Activated CD8-positive, alpha-beta T cell treated with anti-CD3 and anti-CD28 coated beads for 36 hours (primary cell): ENCODE data around the gene SIK3. TPM values are rescaled to one million over a fixed set of nuclear protein-coding genes. Genes with fewer than 3 reads are reported as not detected.

Source experiments
- ATAC-seq: fragments of 200-7000 bp; cut with Tn5 transposase; one replicate; pipeline ENCODE4 v1.10.0; 2021; ENCODE audit warnings: mild to moderate bottlenecking, moderate library complexity
- CTCF ChIA-PET: fragments of 350-600 bp; sonication (Branson Sonifier 250); formaldehyde crosslinking; loops from one replicate; lab custom pipeline; 2021; ENCODE audit warnings: antibody characterized with exemption; lab: Charles Lee
- POLR2A ChIA-PET: fragments of 350-600 bp; sonication (Branson Sonifier 250); formaldehyde crosslinking; loops from one replicate; lab custom pipeline; 2021; ENCODE audit warnings: antibody characterized with exemption; lab: Charles Lee
- DNase-seq: peaks from one replicate; pipeline ENCODE4 v3.0.0-alpha.2; 2020
- H3K27ac Mint-ChIP-seq: one replicate; pipeline ENCODE4 v1.8.0; 2021; ENCODE audit warnings: mild to moderate bottlenecking, mixed read lengths
- H3K27me3 Mint-ChIP-seq: one replicate; pipeline ENCODE4 v1.8.0; 2021; ENCODE audit warnings: mixed read lengths
- H3K36me3 Mint-ChIP-seq: one replicate; pipeline ENCODE4 v1.8.0; 2021; ENCODE audit warnings: low read depth, mixed read lengths
- H3K4me1 Mint-ChIP-seq: one replicate; pipeline ENCODE4 v1.8.0; 2021; ENCODE audit warnings: low read depth, mixed read lengths
- H3K4me3 Mint-ChIP-seq: one replicate; pipeline ENCODE4 v1.8.0; 2021; ENCODE audit warnings: mild to moderate bottlenecking, moderate library complexity, mixed read lengths
- H3K9me3 Mint-ChIP-seq: one replicate; pipeline ENCODE4 v1.8.0; 2021; ENCODE audit warnings: mixed read lengths
- intact Hi-C: fragments of 100-400 bp; cut with micrococcal nuclease; formaldehyde crosslinking; loops from one replicate; pipeline ENCODE4 v1.10.0; 2022
- total RNA-seq, 2 experiments: library from RNA; stranded (reverse); gene quantifications; one replicate each; pipeline ENCODE4 v1.2.3, GENCODE V29; 2021
- TF ChIP-seq, protein P1 (sequence below): fragments of 200-600 bp; IDR thresholded peaks from one replicate; pipeline ENCODE4 v1.8.0; 2022; ENCODE audit warnings: antibody characterized with exemption, mild to moderate bottlenecking

Gene SIK3
- total RNA-seq, 2 experiments from 2014 or later = 18.7 to 24.1 TPM

GRCh38 chr11:116986521-116987105 lies 111.6 kb downstream of the SIK3 start:
- DNase-seq = peak; percentile 34
- H3K27ac Mint-ChIP-seq = peak overlapping the region; percentile 60
- intact Hi-C loops = loop anchor here (5.0 kb wide), 1 partner anchor 36 kb away; no protein-coding TSS in a partner anchor
- H3K4me3 Mint-ChIP-seq = peak overlapping the region; percentile 44
- peaks cover 4% of the 10 kb centered on the region for H3K36me3 Mint-ChIP-seq
- TF ChIP-seq, protein P1, sequence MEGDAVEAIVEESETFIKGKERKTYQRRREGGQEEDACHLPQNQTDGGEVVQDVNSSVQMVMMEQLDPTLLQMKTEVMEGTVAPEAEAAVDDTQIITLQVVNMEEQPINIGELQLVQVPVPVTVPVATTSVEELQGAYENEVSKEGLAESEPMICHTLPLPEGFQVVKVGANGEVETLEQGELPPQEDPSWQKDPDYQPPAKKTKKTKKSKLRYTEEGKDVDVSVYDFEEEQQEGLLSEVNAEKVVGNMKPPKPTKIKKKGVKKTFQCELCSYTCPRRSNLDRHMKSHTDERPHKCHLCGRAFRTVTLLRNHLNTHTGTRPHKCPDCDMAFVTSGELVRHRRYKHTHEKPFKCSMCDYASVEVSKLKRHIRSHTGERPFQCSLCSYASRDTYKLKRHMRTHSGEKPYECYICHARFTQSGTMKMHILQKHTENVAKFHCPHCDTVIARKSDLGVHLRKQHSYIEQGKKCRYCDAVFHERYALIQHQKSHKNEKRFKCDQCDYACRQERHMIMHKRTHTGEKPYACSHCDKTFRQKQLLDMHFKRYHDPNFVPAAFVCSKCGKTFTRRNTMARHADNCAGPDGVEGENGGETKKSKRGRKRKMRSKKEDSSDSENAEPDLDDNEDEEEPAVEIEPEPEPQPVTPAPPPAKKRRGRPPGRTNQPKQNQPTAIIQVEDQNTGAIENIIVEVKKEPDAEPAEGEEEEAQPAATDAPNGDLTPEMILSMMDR = no peak
- POLR2A ChIA-PET = interaction anchor here (1.0 to 1.9 kb wide), 4 partner anchors 14 to 108 kb away, joined by 3 to 6 read pairs (median 4); no protein-coding TSS in a partner anchor
- peak; percentile 71 for ATAC-seq
- H3K9me3 Mint-ChIP-seq = no peaks in the 10 kb centered on the region
- peaks cover 67% of the 10 kb centered on the region for H3K4me1 Mint-ChIP-seq
- CTCF ChIA-PET = interaction anchor here (0.7 to 1.6 kb wide), 8 partner anchors 14 to 106 kb away, joined by 3 to 4 read pairs (median 3); no protein-coding TSS in a partner anchor
- H3K27me3 Mint-ChIP-seq = no peaks in the 10 kb centered on the region

- Mint-ChIP-seq H3K27me3 (no peaks in the 10 kb centered on the region), H3K4me1 (peaks cover 74% of the 10 kb centered on the region), H3K27ac (no peak overlapping the region), H3K4me3 (no peak overlapping the region), H3K9me3 (no peaks in the 10 kb centered on the region), H3K36me3 (peaks cover 4% of the 10 kb centered on the region)
- TF ChIP-seq, protein P1 = no peak
- DNase-seq = no peak
- POLR2A ChIA-PET = interaction anchor here (1.1 kb wide), 1 partner anchor 12 kb away, joined by 3 read pairs; no protein-coding TSS in a partner anchor
- intact Hi-C loops = loop anchor here (5.0 kb wide), 1 partner anchor 52 kb away; no protein-coding TSS in a partner anchor
- CTCF ChIA-PET = interaction anchor here (0.7 to 1.2 kb wide), 3 partner anchors 9 to 242 kb away, joined by 3 to 4 read pairs (median 3); no protein-coding TSS in a partner anchor
- ATAC-seq = no peak
Measured at GRCh38 chr11:116984589-116984988, 113.6 kb downstream of the SIK3 start.

- peaks cover 72% of the 10 kb centered on the region for H3K4me1 Mint-ChIP-seq
- no peaks in the 10 kb centered on the region for H3K9me3 Mint-ChIP-seq
- intact Hi-C loops = loop anchor here (5.0 kb wide), 1 partner anchor 52 kb away; no protein-coding TSS in a partner anchor
- no peaks in the 10 kb centered on the region for H3K27me3 Mint-ChIP-seq
- ChIA-PET POLR2A (interaction anchor here (1.1 kb wide), 1 partner anchor 11 kb away, joined by 3 read pairs; no protein-coding TSS in a partner anchor), CTCF (interaction anchor here (0.7 to 1.2 kb wide), 3 partner anchors 10 to 243 kb away, joined by 3 to 4 read pairs (median 3); no protein-coding TSS in a partner anchor)
- H3K4me3 Mint-ChIP-seq = no peak overlapping the region
- H3K36me3 Mint-ChIP-seq = peaks cover 4% of the 10 kb centered on the region
- no peak overlapping the region for H3K27ac Mint-ChIP-seq
- TF ChIP-seq, protein P1 = no peak
- ATAC-seq = no peak
- no peak for DNase-seq
Measured at GRCh38 chr11:116984186-116984585, 114.0 kb downstream of the SIK3 start.

DNA sequence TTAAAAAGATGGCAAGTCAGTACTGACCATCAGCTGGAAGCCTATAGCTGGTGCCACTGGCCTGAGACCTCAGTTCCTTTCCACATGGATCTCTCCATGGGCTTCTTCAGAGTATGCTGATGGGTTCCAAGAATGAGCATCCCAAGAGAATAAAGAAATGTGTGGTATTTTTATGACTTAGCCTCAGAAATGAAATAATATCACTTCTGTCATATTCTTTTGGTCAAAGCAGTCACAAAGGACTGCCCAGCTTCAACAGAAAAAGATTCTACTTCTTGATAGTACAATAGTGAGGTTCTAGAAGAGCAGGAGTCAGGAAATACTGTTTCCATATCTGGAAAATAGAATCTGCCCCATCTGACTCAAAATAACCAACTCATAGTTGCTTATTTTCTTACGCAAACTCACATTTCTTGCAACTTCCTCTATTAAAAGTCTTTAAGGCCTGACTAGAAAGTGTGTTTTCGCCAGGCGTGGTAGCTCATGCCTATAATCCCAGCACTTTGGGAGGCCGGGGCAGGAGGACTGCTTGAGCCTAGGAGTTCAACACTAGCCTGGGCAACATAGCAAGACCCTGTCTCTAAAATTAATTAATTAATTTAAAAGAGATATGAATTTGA lies 116.9 kb downstream of the SIK3 start:
- Mint-ChIP-seq H3K27ac (peak overlapping the region; percentile 86), H3K27me3 (no peaks in the 10 kb centered on the region), H3K9me3 (no peaks in the 10 kb centered on the region), H3K4me1 (peaks cover 59% of the 10 kb centered on the region), H3K4me3 (no peak overlapping the region), H3K36me3 (peaks cover 4% of the 10 kb centered on the region)
- CTCF ChIA-PET = no interaction called here
- TF ChIP-seq, protein P1 = no peak
- no peak for ATAC-seq
- POLR2A ChIA-PET = no interaction called here
- intact Hi-C loops = loop anchor here (5.0 kb wide), 1 partner anchor 49 kb away; no protein-coding TSS in a partner anchor
- DNase-seq = no peak
